NCI-H2196 (cell line): ENCODE measurements around the gene TDO2.

Source experiments
- DNase-seq: peaks from one replicate; lab custom pipeline; 2025; ENCODE audit not compliant: unreplicated experiment; lab: John Stamatoyannopoulos, UW

TDO2 gene

GRCh38 chr4:155953151-155954117 lies 49.9 kb downstream of the TDO2 start, which contains the start of gene CTSO:
Gene CTSO (minus strand): TSS chr4:155953866. CDS start chr4:155953847, 19 bp downstream.
- DNase-seq = peak; percentile 37

GRCh38 chr4:155954118-155954685 lies 50.7 kb downstream of the TDO2 start:
- no peak for DNase-seq

- no peak for DNase-seq
Measured at GRCh38 chr4:155954939-155955338, 51.4 kb downstream of the TDO2 start.

- DNase-seq = no peak
Measured at GRCh38 chr4:155956461-155956860, 53.0 kb downstream of the TDO2 start.

GRCh38 chr4:155959417-155959816 lies 55.9 kb downstream of the TDO2 start:
- no peak for DNase-seq

GRCh38 chr4:155960522-155960921 lies 57.0 kb downstream of the TDO2 start:
- DNase-seq = no peak

- DNase-seq = no peak
Measured at GRCh38 chr4:155961575-155961974, 58.1 kb downstream of the TDO2 start.

- DNase-seq = no peak
Measured at GRCh38 chr4:155962767-155963166, 59.3 kb downstream of the TDO2 start.

- DNase-seq = no peak
Measured at GRCh38 chr4:155964016-155964891, 60.8 kb downstream of the TDO2 start.

GRCh38 chr4:155966171-155966570 lies 62.7 kb downstream of the TDO2 start:
- no peak for DNase-seq

- no peak for DNase-seq
Measured at GRCh38 chr4:155966731-155967395, 63.4 kb downstream of the TDO2 start.
